ENCODE results near the gene WASL.

DNA sequence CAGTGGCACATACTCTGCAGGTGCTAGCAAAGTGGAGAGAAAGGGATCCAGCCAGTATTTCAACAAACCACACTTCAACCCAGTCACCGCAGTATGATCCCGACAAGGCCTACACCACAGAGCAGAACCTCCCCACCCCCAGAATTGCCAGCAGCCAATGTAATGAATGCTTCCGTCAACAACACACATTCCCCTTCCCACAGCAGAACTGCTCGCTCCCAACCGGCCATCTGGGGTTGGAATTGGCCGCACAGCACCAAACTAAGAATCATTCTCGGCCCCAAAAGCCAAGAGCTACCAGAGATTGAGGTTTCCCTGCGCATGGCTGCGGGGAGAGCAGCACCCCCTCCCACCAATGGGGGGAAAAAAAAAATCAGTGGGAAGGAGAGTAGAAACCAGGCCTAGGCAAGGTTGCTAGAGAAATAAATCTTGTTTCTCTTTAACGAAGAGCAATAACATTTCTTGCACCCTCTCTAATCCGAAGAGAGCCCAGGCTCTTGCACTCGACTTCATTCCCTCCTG, 1.1 kb downstream of the WASL start:
- TF ChIP-seq, protein P1, sequence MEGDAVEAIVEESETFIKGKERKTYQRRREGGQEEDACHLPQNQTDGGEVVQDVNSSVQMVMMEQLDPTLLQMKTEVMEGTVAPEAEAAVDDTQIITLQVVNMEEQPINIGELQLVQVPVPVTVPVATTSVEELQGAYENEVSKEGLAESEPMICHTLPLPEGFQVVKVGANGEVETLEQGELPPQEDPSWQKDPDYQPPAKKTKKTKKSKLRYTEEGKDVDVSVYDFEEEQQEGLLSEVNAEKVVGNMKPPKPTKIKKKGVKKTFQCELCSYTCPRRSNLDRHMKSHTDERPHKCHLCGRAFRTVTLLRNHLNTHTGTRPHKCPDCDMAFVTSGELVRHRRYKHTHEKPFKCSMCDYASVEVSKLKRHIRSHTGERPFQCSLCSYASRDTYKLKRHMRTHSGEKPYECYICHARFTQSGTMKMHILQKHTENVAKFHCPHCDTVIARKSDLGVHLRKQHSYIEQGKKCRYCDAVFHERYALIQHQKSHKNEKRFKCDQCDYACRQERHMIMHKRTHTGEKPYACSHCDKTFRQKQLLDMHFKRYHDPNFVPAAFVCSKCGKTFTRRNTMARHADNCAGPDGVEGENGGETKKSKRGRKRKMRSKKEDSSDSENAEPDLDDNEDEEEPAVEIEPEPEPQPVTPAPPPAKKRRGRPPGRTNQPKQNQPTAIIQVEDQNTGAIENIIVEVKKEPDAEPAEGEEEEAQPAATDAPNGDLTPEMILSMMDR (conservative IDR thresholded peaks at IDR 0.05; ENCODE audit: low read depth, low read length), result no peak
- no peak for TF ChIP-seq EZH2 (IDR thresholded peaks at IDR 0.05; ENCODE audit: borderline replicate concordance, low read depth, low read length, poor library complexity, severe bottlenecking)

Data from A673 (cell line).